RWPE2 (cell line): ENCODE measurements around the gene DTYMK.

ENCODE experiments used
- ATAC-seq: fragments of 200-7000 bp; cut with Tn5 transposase; 3 replicates; pipeline ENCODE4 v1.9.1; 2021; ENCODE audit warnings: low read depth
- DNase-seq: peaks from one replicate; pipeline ENCODE4 v3.0.0-alpha.2; 2020; ENCODE audit warnings: low spot score
- H3K27ac ChIP-seq: fragments of 450-650 bp; 2 replicates; pipeline ENCODE4 v1.5.1; 2017; ENCODE audit warnings: mild to moderate bottlenecking; ENCODE audit not compliant: poor library complexity, severe bottlenecking
- H3K27me3 ChIP-seq: fragments of 250-450 bp; sonication (Bioruptor Pico); 2 replicates; pipeline ENCODE4 v1.5.1; 2021; ENCODE audit warnings: mild to moderate bottlenecking, moderate library complexity; ENCODE audit not compliant: insufficient read depth, poor library complexity, severe bottlenecking
- H3K36me3 ChIP-seq: fragments of 250-450 bp; sonication (Bioruptor Pico); 2 replicates; pipeline ENCODE4 v1.5.1; 2020; ENCODE audit warnings: low read depth, mild to moderate bottlenecking, moderate library complexity
- H3K4me1 ChIP-seq: fragments of 250-450 bp; sonication (Bioruptor Pico); 2 replicates; pipeline ENCODE4 v1.5.1; 2021; ENCODE audit warnings: mild to moderate bottlenecking, moderate library complexity; ENCODE audit not compliant: insufficient read depth, poor library complexity, severe bottlenecking
- H3K4me3 ChIP-seq: fragments of 250-450 bp; sonication (Bioruptor Pico); 2 replicates; pipeline ENCODE4 v1.5.1; 2021; ENCODE audit warnings: mild to moderate bottlenecking, moderate library complexity; ENCODE audit not compliant: severe bottlenecking
- H3K9me3 ChIP-seq: fragments of 250-450 bp; sonication (Bioruptor Pico); 2 replicates; pipeline ENCODE4 v1.5.1; 2021; ENCODE audit warnings: mild to moderate bottlenecking, moderate library complexity; ENCODE audit not compliant: severe bottlenecking
- TF ChIP-seq, protein P1 (sequence below): fragments of 450-650 bp; IDR thresholded peaks from one replicate; pipeline ENCODE4 v1.5.1; 2017; ENCODE audit warnings: mild to moderate bottlenecking, moderate library complexity; ENCODE audit not compliant: poor library complexity, severe bottlenecking

Gene DTYMK

DNA sequence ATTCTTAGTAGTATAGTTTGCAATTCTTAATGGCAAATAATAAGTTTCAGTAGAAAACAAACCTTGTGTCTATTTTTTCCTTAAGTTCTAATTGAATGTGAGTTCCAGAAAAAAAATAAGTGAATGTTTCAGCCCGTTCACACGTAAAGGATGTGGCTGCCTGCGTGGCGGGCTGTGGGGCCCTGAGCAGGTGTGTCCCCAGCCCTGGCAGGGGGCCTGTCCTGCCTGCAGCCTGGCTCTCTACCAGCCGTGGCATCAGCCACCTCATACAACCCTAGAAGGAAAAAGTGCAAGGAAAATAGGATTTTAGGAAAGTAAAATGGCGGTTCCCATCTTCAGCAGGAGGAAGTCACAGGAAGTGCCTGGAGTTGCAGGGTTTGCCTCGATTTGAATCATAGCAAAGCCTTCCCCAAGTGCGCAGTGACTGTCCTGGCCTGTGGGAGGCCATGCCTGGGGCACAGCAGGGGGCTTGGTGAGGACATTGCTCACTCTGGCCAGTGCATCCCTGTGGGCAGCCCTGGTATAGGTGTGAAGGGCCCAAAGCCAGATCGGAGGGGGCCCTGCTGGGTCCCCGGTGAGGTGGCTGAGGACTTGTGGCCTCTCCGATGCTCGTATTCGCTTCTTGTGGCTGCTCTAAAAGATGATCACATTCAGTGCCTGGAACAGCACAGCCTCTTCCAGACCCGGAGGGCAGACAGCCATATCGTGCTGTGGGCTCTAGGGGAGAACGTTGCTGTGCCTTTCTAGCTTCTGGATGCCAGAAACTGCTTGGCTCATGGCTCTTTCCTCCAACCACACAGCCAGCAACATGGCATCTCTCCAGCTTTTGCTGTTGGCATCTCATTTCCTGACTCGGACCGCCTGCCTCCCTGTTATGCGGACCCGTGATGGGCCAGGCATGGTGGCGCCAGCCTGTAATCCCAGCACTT, 12.6 kb downstream of the DTYMK start:
- 0 out of 3 replicates have a peak, but pooled peaks have one; percentile 3 for ATAC-seq
- no peak for DNase-seq
- no peak overlapping the region for H3K27ac ChIP-seq

GRCh38 chr2:241673189-241673663, 13.4 kb downstream of the DTYMK start:
- no peak for DNase-seq
- no peaks in the 10 kb centered on the region for H3K27me3 ChIP-seq
- no peaks in the 10 kb centered on the region for H3K9me3 ChIP-seq
- no peak overlapping the region for H3K27ac ChIP-seq
- no peaks in the 10 kb centered on the region for H3K4me1 ChIP-seq
- TF ChIP-seq, protein P1, sequence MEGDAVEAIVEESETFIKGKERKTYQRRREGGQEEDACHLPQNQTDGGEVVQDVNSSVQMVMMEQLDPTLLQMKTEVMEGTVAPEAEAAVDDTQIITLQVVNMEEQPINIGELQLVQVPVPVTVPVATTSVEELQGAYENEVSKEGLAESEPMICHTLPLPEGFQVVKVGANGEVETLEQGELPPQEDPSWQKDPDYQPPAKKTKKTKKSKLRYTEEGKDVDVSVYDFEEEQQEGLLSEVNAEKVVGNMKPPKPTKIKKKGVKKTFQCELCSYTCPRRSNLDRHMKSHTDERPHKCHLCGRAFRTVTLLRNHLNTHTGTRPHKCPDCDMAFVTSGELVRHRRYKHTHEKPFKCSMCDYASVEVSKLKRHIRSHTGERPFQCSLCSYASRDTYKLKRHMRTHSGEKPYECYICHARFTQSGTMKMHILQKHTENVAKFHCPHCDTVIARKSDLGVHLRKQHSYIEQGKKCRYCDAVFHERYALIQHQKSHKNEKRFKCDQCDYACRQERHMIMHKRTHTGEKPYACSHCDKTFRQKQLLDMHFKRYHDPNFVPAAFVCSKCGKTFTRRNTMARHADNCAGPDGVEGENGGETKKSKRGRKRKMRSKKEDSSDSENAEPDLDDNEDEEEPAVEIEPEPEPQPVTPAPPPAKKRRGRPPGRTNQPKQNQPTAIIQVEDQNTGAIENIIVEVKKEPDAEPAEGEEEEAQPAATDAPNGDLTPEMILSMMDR, result no peak
- peaks cover 34% of the 10 kb centered on the region for H3K36me3 ChIP-seq
- no peak overlapping the region for H3K4me3 ChIP-seq
- no peak for ATAC-seq

More for the DNA sequence above, 12.6 kb downstream of the DTYMK start:
- peaks cover 34% of the 10 kb centered on the region for H3K36me3 ChIP-seq
- no peaks in the 10 kb centered on the region for H3K27me3 ChIP-seq
- H3K4me1 ChIP-seq, result no peaks in the 10 kb centered on the region
- no peak overlapping the region for H3K4me3 ChIP-seq
- TF ChIP-seq, protein P1, result no peak
- no peaks in the 10 kb centered on the region for H3K9me3 ChIP-seq

- Histone ChIP-seq H3K27ac (no peak overlapping the region), H3K4me1 (no peaks in the 10 kb centered on the region), H3K9me3 (no peaks in the 10 kb centered on the region), H3K27me3 (no peaks in the 10 kb centered on the region), H3K4me3 (no peak overlapping the region), H3K36me3 (peaks cover 31% of the 10 kb centered on the region)
- ATAC-seq (no peak), DNase-seq (no peak)
- TF ChIP-seq, protein P1, result no peak
Measured at GRCh38 chr2:241672243-241673188, 14.1 kb downstream of the DTYMK start.

DNA sequence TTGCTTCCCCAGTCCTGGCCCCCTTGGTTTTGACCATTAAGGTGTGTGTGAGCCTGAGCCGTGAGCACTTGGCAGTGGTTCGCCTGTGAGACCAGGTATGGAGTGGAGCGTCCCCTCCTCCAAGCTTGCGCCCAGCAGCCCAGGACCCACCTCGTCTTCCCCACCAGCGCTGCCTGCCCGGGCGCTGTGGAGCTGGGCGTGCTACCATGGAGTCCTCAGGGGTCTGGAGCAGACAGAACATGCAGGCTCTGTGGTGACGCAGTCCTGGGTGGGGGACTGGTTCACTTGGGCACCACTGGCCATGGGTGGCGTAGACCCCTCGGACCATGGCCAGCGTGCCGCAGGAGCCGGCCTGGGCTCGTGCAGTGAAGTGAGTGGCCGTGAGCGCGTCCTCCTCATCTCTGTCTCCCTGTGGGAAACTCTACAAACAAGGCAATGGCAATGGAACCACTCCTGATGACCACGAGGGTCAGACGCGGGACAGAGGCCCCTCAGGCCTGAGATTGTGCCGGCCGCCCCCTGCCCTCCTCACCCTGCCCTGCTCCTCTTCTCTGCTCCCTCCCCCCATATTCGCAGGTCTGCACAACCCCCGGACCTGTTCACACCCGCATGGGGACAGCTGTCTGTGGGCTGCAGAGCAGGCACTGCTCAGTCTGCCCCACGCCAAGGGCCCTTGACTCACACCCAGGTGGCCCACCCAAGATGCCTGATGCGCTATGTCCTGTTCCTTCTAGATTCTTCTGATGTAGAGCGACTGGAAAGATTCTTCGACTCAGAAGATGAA, 15.0 kb downstream of the DTYMK start:
- Histone ChIP-seq H3K4me1 (no peaks in the 10 kb centered on the region), H3K4me3 (no peak overlapping the region), H3K36me3 (peaks cover 28% of the 10 kb centered on the region), H3K27ac (no peak overlapping the region), H3K9me3 (no peaks in the 10 kb centered on the region), H3K27me3 (no peaks in the 10 kb centered on the region)
- TF ChIP-seq, protein P1, result no peak
- DNase-seq (no peak), ATAC-seq (no peak)
